ENCODE measurements around the gene LCE7A. TPM values are rescaled to one million over a fixed set of nuclear protein-coding genes. Genes with fewer than 3 reads are reported as not detected.

LCE7A gene
- total RNA-seq, 4 donors from 2014 or later, result not detected

DNA sequence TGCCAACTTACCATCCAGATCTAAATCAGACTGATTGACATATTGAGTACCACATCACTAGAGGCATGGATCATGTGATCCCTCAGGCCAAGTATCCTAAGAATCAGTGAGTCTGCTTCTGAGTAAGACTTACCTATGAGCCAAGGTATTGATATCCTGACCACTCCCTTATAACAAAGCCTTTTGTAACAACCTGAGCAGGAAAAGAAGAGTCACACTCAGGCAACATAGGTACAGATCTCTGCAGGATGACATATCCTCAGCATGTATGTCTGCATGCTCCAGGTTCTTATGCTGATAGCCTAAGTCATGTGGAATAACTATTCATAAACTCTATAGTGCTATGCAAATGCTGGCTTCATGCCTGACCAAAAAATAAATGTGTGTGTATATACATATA is 34.8 kb upstream of the LCE7A start:
- DNase-seq (ENCODE audit: low spot score in 2 of 2), result no peak
- no peaks in the 10 kb centered on the region for H3K9me3 ChIP-seq
- H3K27me3 ChIP-seq, result no peaks in the 10 kb centered on the region
- no peaks in the 10 kb centered on the region for H3K4me1 ChIP-seq
- TF ChIP-seq CTCF (IDR thresholded peaks at IDR 0.05) (no peak), EP300 (IDR thresholded peaks at IDR 0.05) (no peak), POLR2A (IDR thresholded peaks at IDR 0.05) (no peak)
- H3K27ac ChIP-seq, result no peak overlapping the region
- H3K36me3 ChIP-seq, result no peaks in the 10 kb centered on the region
- H3K4me3 ChIP-seq, result no peak overlapping the region

DNA sequence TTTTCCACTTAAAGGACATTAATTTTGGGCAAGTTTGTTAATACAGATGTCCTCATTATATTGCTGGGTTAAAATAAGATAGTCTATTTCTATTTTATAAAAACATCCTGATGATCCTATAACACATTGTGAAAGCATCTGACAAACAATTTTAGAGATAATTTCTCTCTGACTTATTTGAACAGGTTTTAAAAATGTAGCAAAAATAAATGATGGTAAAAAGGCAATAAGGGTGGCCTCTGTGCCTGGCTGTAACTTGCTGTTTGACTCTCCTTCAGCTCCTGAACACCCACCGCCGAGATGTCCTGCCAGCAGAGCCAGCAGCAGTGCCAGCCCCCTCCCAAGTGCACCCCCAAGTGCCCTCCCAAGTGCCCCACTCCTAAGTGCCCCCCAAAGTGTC is 32.6 kb upstream of the LCE7A start, which contains the start of gene LCE1A:
TSS of gene LCE1A (plus strand) at position 301 of the 400 bp plus-strand sequence. CDS start at position 301, 0 bp downstream.
- TF ChIP-seq EP300 (IDR thresholded peaks at IDR 0.05), result no peak
- no peak for TF ChIP-seq CTCF (IDR thresholded peaks at IDR 0.05)
- TF ChIP-seq POLR2A (IDR thresholded peaks at IDR 0.05), result no peak
- H3K27me3 ChIP-seq, result no peaks in the 10 kb centered on the region
- DNase-seq (ENCODE audit: low spot score in 2 of 2), result no peak
- no peaks in the 10 kb centered on the region for H3K36me3 ChIP-seq
- no peaks in the 10 kb centered on the region for H3K4me1 ChIP-seq
- 77 to 79% methylated on average over 2 of the region's 2 CpGs for WGBS, 2 donors
- H3K9me3 ChIP-seq, result peaks cover 0 to 12% (median 0%) of the 10 kb centered on the region in 4 donors
- H3K27ac ChIP-seq, result no peak within 1 kb of the TSS
- H3K4me3 ChIP-seq, result no peak within 1 kb of the TSS

DNA sequence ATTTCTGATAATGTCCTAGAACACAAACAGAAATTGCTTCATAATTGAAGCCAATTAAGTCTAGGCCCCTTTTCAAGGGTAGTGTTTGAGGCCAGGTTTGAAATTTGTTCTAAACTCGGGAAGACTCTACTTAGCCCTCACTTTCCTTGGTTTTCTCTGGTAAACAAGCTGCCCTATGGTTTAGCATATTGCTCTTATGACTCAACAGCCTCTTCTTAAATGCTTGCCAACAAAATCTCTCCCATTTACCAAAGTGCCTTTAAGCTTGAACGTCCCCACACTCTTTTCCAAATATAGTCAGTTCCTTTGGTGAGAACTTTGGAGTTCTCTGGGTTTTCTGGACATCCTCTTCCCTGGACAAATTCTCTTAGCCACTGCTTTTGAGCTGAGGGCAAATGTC is 22.9 kb upstream of the LCE7A start:
- no peak overlapping the region for H3K27ac ChIP-seq
- DNase-seq (ENCODE audit: low spot score in 2 of 2), result no peak
- 41 to 65% methylated on average over 2 of the region's 2 CpGs for WGBS, 2 donors
- no peaks in the 10 kb centered on the region for H3K4me1 ChIP-seq
- H3K27me3 ChIP-seq, result no peaks in the 10 kb centered on the region
- H3K4me3 ChIP-seq, result no peak overlapping the region
- H3K9me3 ChIP-seq, result no peaks in the 10 kb centered on the region
- no peaks in the 10 kb centered on the region for H3K36me3 ChIP-seq
- TF ChIP-seq POLR2A (IDR thresholded peaks at IDR 0.05), result no peak
- TF ChIP-seq CTCF (IDR thresholded peaks at IDR 0.05), result no peak
- no peak for TF ChIP-seq EP300 (IDR thresholded peaks at IDR 0.05)

- no peak for DNase-seq (ENCODE audit: low spot score in 2 of 2)
- Histone ChIP-seq H3K27ac (no peak within 1 kb of the TSS), H3K27me3 (no peaks in the 10 kb centered on the region), H3K36me3 (no peaks in the 10 kb centered on the region), H3K4me1 (no peaks in the 10 kb centered on the region), H3K9me3 (no peaks in the 10 kb centered on the region), H3K4me3 (no peak within 1 kb of the TSS)
- TF ChIP-seq EP300 (IDR thresholded peaks at IDR 0.05), result no peak
- TF ChIP-seq POLR2A (IDR thresholded peaks at IDR 0.05), result no peak
- TF ChIP-seq CTCF (IDR thresholded peaks at IDR 0.05), result no peak
- 95 to 97% methylated on average over 3 of the region's 3 CpGs for WGBS, 2 donors
Measured at GRCh38 chr1:152842556-152842955, 17.2 kb upstream of the LCE7A start, which contains the start of gene LCE6A. Gene LCE6A (plus strand): TSS chr1:152842856. CDS start chr1:152843521, 665 bp downstream.

DNA sequence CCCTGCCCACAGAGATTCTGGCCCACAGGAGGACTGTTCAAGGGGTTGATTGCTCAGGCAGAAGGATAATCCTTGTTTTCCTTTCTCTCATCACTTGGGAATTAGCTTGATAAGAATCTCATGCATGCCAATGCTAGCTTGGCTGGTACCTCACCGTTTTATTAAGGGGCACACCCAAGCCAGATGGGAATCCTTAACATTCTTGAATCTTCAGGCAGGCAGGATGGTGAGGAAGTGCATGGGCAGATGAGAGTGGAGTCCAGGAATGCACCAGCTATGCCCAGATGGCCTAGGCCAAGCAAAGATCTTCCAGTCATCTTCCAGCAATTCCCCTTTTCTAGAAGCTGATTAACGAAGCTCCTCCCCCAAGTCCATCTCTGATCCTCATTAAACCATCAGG is 4.1 kb upstream of the LCE7A start:
- Histone ChIP-seq H3K4me3 (no peak overlapping the region), H3K4me1 (no peaks in the 10 kb centered on the region), H3K36me3 (no peaks in the 10 kb centered on the region), H3K9me3 (no peaks in the 10 kb centered on the region), H3K27me3 (no peaks in the 10 kb centered on the region), H3K27ac (no peak overlapping the region)
- DNase-seq (ENCODE audit: low spot score in 2 of 2), result no peak
- WGBS, 2 donors, result 49% methylated on average over 2 of the region's 2 CpGs
- TF ChIP-seq CTCF (IDR thresholded peaks at IDR 0.05) (no peak), POLR2A (IDR thresholded peaks at IDR 0.05) (no peak), EP300 (IDR thresholded peaks at IDR 0.05) (no peak)
